Sciatic nerve (tissue), 2 donors: ENCODE data around the gene PREP. TPM values are rescaled to one million over a fixed set of nuclear protein-coding genes. Genes with fewer than 3 reads are reported as not detected.
"Not testable (repeated sequence)": the region's sequence is repeated elsewhere in the genome, so short reads cannot be mapped to it uniquely, and the experiment has no call there.

Source experiments
- ATAC-seq: fragments of 200-7000 bp; cut with Tn5 transposase; one replicate; pipeline ENCODE4 v1.9.1; 2020; ENCODE audit warnings: mild to moderate bottlenecking, moderate library complexity
- DNase-seq: peaks from one replicate; pipeline ENCODE4 v3.0.0-alpha.2; 2020; ENCODE audit warnings: low spot score
- intact Hi-C: fragments of 100-400 bp; cut with DNase I; formaldehyde crosslinking; loops from one replicate; pipeline ENCODE4 v1.14.2; 2022
- total RNA-seq: library from RNA; stranded (reverse); fragmentation: NEBNext Ultra II Directional; extraction: Animal tissue kit (Norgen Biotek cat#: 25700); gene quantifications from one replicate; pipeline ENCODE4 v1.2.1, GENCODE V29; 2021
- donor health status: DM: no; HTN: no; CAD: no.
- donor health status: DM: no; HTN: no; CAD: no.

The PREP gene
- total RNA-seq, 1 donor from 2014 or later = 19.8 TPM

GRCh38 chr6:105251689-105252088, 151.2 kb downstream of the PREP start:
- ATAC-seq (no peak), DNase-seq (no peak)
- intact Hi-C loops = no loop called here

GRCh38 chr6:105250533-105250932, 152.3 kb downstream of the PREP start:
- intact Hi-C loops = no loop called here
- no peak for ATAC-seq
- no peak for DNase-seq

- intact Hi-C loops = no loop called here
- ATAC-seq (no peak), DNase-seq (no peak)
Observed at GRCh38 chr6:105243487-105243886, 159.4 kb downstream of the PREP start.

GRCh38 chr6:105235155-105235554, 167.7 kb downstream of the PREP start:
- DNase-seq (no peak), ATAC-seq (no peak)
- intact Hi-C loops = no loop called here

- ATAC-seq, intact Hi-C loops, DNase-seq: not testable (repeated sequence)
Observed at GRCh38 chr6:105231771-105232170, 171.1 kb downstream of the PREP start.

Other genes starting within 250 kb of the PREP start
- gene POPDC3, start 223.1 kb downstream of the PREP start, total RNA-seq = 9.9 TPM